ENCODE results near the gene PLRG1. TPM values are rescaled to one million over a fixed set of nuclear protein-coding genes. Genes with fewer than 3 reads are reported as not detected.

Gene PLRG1
- total RNA-seq, 3 donors from 2014 or later, result 122 to 135 (median 133) TPM

- peaks cover under 1% of the 10 kb centered on the region for H3K27me3 Mint-ChIP-seq (ENCODE audit: low read depth)
- no peaks in the 10 kb centered on the region for H3K4me1 Mint-ChIP-seq (ENCODE audit: low read depth)
- no peaks in the 10 kb centered on the region for H3K9me3 Mint-ChIP-seq
- H3K36me3 Mint-ChIP-seq (ENCODE audit: insufficient read depth), result no peaks in the 10 kb centered on the region
- no peak for ATAC-seq
- no peak for DNase-seq
- no peak overlapping the region for H3K4me3 Mint-ChIP-seq
Observed at GRCh38 chr4:154584259-154584658, 34.1 kb upstream of the PLRG1 start.

- DNase-seq (no peak), ATAC-seq (no peak)
- H3K36me3 Mint-ChIP-seq (ENCODE audit: insufficient read depth), result no peaks in the 10 kb centered on the region
- no peaks in the 10 kb centered on the region for H3K9me3 Mint-ChIP-seq
- no peaks in the 10 kb centered on the region for H3K4me1 Mint-ChIP-seq (ENCODE audit: low read depth)
- no peak overlapping the region for H3K4me3 Mint-ChIP-seq
- H3K27me3 Mint-ChIP-seq (ENCODE audit: low read depth), result peaks cover 5% of the 10 kb centered on the region
Observed at GRCh38 chr4:154583677-154584076, 33.5 kb upstream of the PLRG1 start.

GRCh38 chr4:154583230-154583629 is 33.0 kb upstream of the PLRG1 start:
- Mint-ChIP-seq H3K4me3 (no peak overlapping the region), H3K36me3 (ENCODE audit: insufficient read depth) (no peaks in the 10 kb centered on the region), H3K9me3 (no peaks in the 10 kb centered on the region), H3K4me1 (ENCODE audit: low read depth) (no peaks in the 10 kb centered on the region), H3K27me3 (ENCODE audit: low read depth) (peaks cover 6% of the 10 kb centered on the region)
- DNase-seq, result no peak
- ATAC-seq, result no peak

- H3K4me3 Mint-ChIP-seq, result no peak overlapping the region
- H3K4me1 Mint-ChIP-seq (ENCODE audit: low read depth), result no peaks in the 10 kb centered on the region
- H3K36me3 Mint-ChIP-seq (ENCODE audit: insufficient read depth), result no peaks in the 10 kb centered on the region
- ATAC-seq (no peak), DNase-seq (no peak)
- no peaks in the 10 kb centered on the region for H3K9me3 Mint-ChIP-seq
- peaks cover 8% of the 10 kb centered on the region for H3K27me3 Mint-ChIP-seq (ENCODE audit: low read depth)
Observed at GRCh38 chr4:154582723-154583122, 32.5 kb upstream of the PLRG1 start.

GRCh38 chr4:154579927-154580326 is 29.7 kb upstream of the PLRG1 start:
- Mint-ChIP-seq H3K4me1 (ENCODE audit: low read depth) (no peaks in the 10 kb centered on the region), H3K36me3 (ENCODE audit: insufficient read depth) (no peaks in the 10 kb centered on the region), H3K27me3 (ENCODE audit: low read depth) (peaks cover 16% of the 10 kb centered on the region), H3K9me3 (no peaks in the 10 kb centered on the region), H3K4me3 (no peak overlapping the region)
- ATAC-seq (no peak), DNase-seq (no peak)

- Mint-ChIP-seq H3K4me3 (no peak overlapping the region), H3K36me3 (ENCODE audit: insufficient read depth) (no peaks in the 10 kb centered on the region), H3K27me3 (ENCODE audit: low read depth) (peaks cover 19% of the 10 kb centered on the region), H3K4me1 (ENCODE audit: low read depth) (no peaks in the 10 kb centered on the region), H3K9me3 (no peaks in the 10 kb centered on the region)
- no peak for ATAC-seq
- no peak for DNase-seq
Observed at GRCh38 chr4:154578919-154579318, 28.7 kb upstream of the PLRG1 start.

- no peak for DNase-seq
- Mint-ChIP-seq H3K4me3 (no peak overlapping the region), H3K9me3 (no peaks in the 10 kb centered on the region), H3K4me1 (ENCODE audit: low read depth) (no peaks in the 10 kb centered on the region), H3K36me3 (ENCODE audit: insufficient read depth) (no peaks in the 10 kb centered on the region), H3K27me3 (ENCODE audit: low read depth) (peaks cover 19% of the 10 kb centered on the region)
- ATAC-seq, result no peak
Observed at GRCh38 chr4:154577324-154577723, 27.1 kb upstream of the PLRG1 start.

GRCh38 chr4:154574311-154574710 is 24.1 kb upstream of the PLRG1 start:
- Mint-ChIP-seq H3K27me3 (ENCODE audit: low read depth) (peaks cover 19% of the 10 kb centered on the region), H3K4me3 (no peak overlapping the region), H3K9me3 (no peaks in the 10 kb centered on the region), H3K36me3 (ENCODE audit: insufficient read depth) (no peaks in the 10 kb centered on the region), H3K4me1 (ENCODE audit: low read depth) (no peaks in the 10 kb centered on the region)
- DNase-seq (no peak), ATAC-seq (no peak)

GRCh38 chr4:154573190-154573870 is 23.1 kb upstream of the PLRG1 start:
- DNase-seq (no peak), ATAC-seq (no peak)
- Mint-ChIP-seq H3K36me3 (ENCODE audit: insufficient read depth) (no peaks in the 10 kb centered on the region), H3K4me3 (no peak overlapping the region), H3K27me3 (ENCODE audit: low read depth) (peaks cover 14% of the 10 kb centered on the region), H3K4me1 (ENCODE audit: low read depth) (no peaks in the 10 kb centered on the region), H3K9me3 (no peaks in the 10 kb centered on the region)

GRCh38 chr4:154569584-154569983 is 19.4 kb upstream of the PLRG1 start:
- ATAC-seq (no peak), DNase-seq (no peak)
- Mint-ChIP-seq H3K27me3 (ENCODE audit: low read depth) (peaks cover 4% of the 10 kb centered on the region), H3K4me1 (ENCODE audit: low read depth) (no peaks in the 10 kb centered on the region), H3K4me3 (no peak overlapping the region), H3K36me3 (ENCODE audit: insufficient read depth) (no peaks in the 10 kb centered on the region), H3K9me3 (no peaks in the 10 kb centered on the region)

- Mint-ChIP-seq H3K9me3 (no peaks in the 10 kb centered on the region), H3K36me3 (ENCODE audit: insufficient read depth) (no peaks in the 10 kb centered on the region), H3K4me3 (no peak overlapping the region), H3K4me1 (ENCODE audit: low read depth) (no peaks in the 10 kb centered on the region), H3K27me3 (ENCODE audit: low read depth) (no peaks in the 10 kb centered on the region)
- DNase-seq (no peak), ATAC-seq (no peak)
Observed at GRCh38 chr4:154569028-154569427, 18.8 kb upstream of the PLRG1 start.

- Mint-ChIP-seq H3K9me3 (no peaks in the 10 kb centered on the region), H3K4me3 (no peak overlapping the region), H3K27me3 (ENCODE audit: low read depth) (peaks cover 3% of the 10 kb centered on the region), H3K36me3 (ENCODE audit: insufficient read depth) (no peaks in the 10 kb centered on the region), H3K4me1 (ENCODE audit: low read depth) (no peaks in the 10 kb centered on the region)
- DNase-seq (no peak), ATAC-seq (no peak)
Observed at GRCh38 chr4:154566639-154567204, 16.5 kb upstream of the PLRG1 start.

GRCh38 chr4:154565704-154566103 is 15.5 kb upstream of the PLRG1 start:
- no peaks in the 10 kb centered on the region for H3K4me1 Mint-ChIP-seq (ENCODE audit: low read depth)

GRCh38 chr4:154564311-154564710 is 14.1 kb upstream of the PLRG1 start:
- ATAC-seq, result no peak
- H3K27me3 Mint-ChIP-seq (ENCODE audit: low read depth), result peaks cover 3% of the 10 kb centered on the region

More at GRCh38 chr4:154565704-154566103, 15.5 kb upstream of the PLRG1 start:
- Mint-ChIP-seq H3K27me3 (ENCODE audit: low read depth) (peaks cover 3% of the 10 kb centered on the region), H3K9me3 (no peaks in the 10 kb centered on the region), H3K36me3 (ENCODE audit: insufficient read depth) (no peaks in the 10 kb centered on the region), H3K4me3 (no peak overlapping the region)
- no peak for DNase-seq
- no peak for ATAC-seq

GRCh38 chr4:154562697-154563254 is 12.6 kb upstream of the PLRG1 start, which contains the start of gene FGB:
Gene FGB (plus strand): TSS chr4:154563011. CDS start chr4:154563019, 8 bp downstream.
- DNase-seq, result no peak
- peaks cover 3% of the 10 kb centered on the region for H3K27me3 Mint-ChIP-seq (ENCODE audit: low read depth)
- no peaks in the 10 kb centered on the region for H3K9me3 Mint-ChIP-seq
- no peaks in the 10 kb centered on the region for H3K4me1 Mint-ChIP-seq (ENCODE audit: low read depth)
- ATAC-seq, result no peak
- no peak within 1 kb of the TSS for H3K4me3 Mint-ChIP-seq
- no peaks in the 10 kb centered on the region for H3K36me3 Mint-ChIP-seq (ENCODE audit: insufficient read depth)

More at GRCh38 chr4:154564311-154564710, 14.1 kb upstream of the PLRG1 start:
- Mint-ChIP-seq H3K4me3 (no peak overlapping the region), H3K36me3 (ENCODE audit: insufficient read depth) (no peaks in the 10 kb centered on the region), H3K9me3 (no peaks in the 10 kb centered on the region), H3K4me1 (ENCODE audit: low read depth) (no peaks in the 10 kb centered on the region)
- DNase-seq, result no peak
